GM21390 (cell line): ENCODE results near the gene CNOT10.

Source experiments
- ATAC-seq: cut with Tn5 transposase; IDR thresholded peaks from one replicate; pipeline ENCODE4 v1.9.1; 2021; ENCODE audit not compliant: unreplicated experiment

The CNOT10 gene

GRCh38 chr3:32816439-32817256, 131.7 kb downstream of the CNOT10 start:
- no peak for ATAC-seq

DNA sequence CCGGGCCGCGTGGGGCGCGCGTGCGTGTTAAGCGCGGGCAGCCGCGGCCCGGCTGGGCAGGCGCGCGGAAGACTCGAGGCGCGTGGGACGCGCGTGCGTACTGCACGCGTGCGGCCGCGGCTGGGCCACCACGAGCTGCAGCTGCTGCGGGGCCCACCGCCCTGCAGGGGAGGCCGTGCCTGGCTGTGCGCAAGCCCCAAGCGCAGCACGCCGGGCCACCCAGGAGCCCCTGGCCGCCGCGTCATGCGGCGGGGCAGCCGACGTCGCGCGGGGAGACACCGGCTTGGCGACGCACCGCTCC, 132.2 kb downstream of the CNOT10 start:
- ATAC-seq = no peak

GRCh38 chr3:32817558-32818228, 132.7 kb downstream of the CNOT10 start, which contains the start of gene TRIM71:
TRIM71 (plus strand) TSS chr3:32817997; CDS start chr3:32818081, 84 bp downstream.
- ATAC-seq = no peak

DNA sequence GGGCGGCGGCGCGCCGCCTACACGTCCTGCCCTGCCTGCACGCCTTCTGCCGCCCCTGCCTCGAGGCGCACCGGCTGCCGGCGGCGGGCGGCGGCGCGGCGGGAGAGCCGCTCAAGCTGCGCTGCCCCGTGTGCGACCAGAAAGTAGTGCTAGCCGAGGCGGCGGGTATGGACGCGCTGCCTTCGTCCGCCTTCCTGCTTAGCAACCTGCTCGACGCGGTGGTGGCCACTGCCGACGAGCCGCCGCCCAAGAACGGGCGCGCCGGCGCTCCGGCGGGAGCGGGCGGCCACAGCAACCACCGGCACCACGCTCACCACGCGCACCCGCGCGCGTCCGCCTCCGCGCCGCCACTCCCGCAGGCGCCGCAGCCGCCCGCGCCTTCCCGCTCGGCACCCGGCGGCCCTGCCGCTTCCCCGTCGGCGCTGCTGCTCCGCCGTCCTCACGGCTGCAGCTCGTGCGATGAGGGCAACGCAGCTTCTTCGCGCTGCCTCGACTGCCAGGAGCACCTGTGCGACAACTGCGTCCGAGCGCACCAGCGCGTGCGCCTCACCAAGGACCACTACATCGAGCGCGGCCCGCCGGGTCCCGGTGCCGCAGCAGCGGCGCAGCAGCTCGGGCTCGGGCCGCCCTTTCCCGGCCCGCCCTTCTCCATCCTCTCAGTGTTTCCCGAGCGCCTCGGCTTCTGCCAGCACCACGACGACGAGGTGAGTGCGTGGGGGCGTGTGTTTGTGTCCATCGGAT, 133.4 kb downstream of the CNOT10 start:
- ATAC-seq = no peak

GRCh38 chr3:32818970-32819511, 134.1 kb downstream of the CNOT10 start:
- ATAC-seq = no peak

DNA sequence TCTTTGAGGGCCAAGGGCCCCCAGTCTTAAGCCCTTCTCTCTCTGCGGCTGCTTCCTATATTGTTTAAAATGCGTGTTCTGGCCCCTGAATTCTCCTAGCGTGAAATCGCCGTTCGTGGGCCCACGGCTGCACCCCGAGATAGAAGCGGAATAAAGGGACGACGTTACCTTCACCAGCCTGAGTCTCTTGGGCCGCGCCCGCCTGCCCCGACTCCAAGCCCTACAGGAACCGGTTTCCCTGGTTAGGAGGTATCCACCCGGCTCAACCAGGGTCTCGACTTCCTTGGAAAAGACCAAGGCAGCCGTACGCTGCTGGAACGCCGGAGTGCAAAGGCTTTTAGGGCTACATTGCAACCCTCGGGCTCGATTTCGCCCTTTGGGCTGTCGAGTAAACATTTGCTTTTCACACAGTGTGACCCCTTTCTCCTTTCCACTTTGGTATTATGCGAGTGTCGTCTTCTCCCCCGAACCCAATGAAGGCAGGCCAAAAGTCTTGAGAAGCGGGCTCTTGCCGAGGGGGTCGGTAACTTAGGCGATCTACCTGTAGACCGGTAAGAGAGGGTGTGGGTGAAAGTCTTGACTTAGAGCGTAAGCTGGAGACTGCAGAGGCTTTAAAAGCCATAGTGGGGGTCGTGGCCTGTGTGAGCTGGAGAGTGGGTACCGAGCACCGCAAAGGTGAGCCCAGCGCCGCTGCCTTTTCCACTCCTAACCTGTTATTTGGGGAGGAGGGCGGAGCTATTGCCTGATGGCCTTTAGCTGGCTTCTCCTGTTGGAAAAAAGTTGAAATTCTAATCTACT, 134.8 kb downstream of the CNOT10 start:
- ATAC-seq = no peak

DNA sequence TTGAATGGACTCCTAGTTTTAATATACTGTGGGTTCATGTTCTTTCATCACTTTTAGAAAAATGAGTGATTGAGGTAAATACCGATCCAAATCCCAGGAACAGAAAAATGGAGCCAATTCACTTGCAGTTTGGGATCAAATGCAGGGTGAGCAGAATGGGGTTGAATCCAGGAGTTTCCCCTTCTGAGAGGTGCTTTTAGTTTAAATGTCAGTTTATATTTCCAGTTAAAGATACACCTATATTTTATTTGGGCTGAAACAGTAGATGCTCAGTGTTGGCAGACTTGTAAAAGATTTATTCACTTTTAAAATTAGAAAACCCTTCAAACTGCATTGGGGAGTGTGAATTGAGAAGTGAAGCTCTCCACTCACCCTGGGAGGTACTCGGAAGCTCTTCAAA, 135.4 kb downstream of the CNOT10 start:
- ATAC-seq = no peak

DNA sequence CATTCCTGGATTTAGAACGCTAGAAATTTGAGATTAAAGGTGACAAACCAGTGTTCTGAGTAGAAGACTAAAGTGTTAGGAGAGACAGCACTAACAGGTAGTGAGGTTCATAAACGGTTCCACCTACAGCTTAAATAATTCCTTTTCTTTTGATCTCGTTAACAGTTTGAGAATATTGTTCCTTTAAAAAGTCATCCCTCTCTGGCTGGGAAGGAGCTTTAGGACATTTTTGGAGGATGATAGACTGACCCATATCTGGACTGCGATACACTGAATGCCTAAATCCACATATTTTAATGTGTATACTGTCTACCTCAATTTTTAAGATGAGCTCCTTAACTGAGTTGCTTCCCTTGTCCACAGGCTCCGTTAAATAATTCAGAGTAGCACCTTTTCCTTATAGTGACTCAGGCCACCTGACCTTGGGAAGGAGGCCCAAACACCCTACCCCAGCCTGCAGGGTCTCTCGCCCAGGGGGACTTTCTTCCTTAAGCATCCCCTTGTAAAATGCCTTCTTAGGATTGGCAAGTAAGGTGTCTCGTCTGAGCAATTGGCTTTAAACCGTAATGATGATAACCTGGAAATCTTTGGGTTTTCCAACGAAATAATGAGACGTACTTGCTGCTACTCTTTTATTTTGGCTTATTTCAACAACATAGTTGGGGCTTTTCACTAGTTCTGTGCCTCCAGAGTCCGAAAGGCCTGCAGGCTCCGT, 136.1 kb downstream of the CNOT10 start:
- no peak for ATAC-seq

DNA sequence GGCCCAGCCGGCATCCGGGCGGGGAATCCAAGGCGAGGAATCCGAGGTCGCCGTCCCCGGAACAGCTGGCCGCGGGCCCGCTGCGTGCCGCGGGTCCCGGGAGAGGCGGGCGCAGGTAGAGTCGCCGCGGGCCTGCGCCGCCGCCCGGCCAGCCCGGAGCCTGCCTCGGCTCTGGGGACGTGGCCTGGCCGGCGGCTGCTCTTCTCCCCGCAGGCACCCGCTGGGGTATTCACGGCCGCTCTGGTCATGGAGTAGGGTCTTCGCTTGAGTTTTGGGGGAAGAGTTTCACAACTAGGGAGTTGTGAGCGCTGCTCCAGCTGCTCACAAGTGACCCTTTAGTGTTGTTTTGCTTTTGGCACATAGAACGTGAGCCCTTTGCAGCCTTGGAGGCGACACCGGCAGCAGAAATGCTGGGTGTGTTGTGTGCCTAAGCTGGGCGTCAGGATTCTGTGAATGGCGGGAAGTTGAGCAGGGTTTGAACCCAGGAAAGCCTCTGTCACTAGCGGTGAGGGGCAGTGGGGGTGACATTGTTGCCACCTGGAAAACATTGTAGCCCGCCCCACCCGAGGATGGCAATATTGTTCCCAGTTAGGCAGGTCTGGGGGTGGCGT, 136.8 kb downstream of the CNOT10 start:
- ATAC-seq = no peak

DNA sequence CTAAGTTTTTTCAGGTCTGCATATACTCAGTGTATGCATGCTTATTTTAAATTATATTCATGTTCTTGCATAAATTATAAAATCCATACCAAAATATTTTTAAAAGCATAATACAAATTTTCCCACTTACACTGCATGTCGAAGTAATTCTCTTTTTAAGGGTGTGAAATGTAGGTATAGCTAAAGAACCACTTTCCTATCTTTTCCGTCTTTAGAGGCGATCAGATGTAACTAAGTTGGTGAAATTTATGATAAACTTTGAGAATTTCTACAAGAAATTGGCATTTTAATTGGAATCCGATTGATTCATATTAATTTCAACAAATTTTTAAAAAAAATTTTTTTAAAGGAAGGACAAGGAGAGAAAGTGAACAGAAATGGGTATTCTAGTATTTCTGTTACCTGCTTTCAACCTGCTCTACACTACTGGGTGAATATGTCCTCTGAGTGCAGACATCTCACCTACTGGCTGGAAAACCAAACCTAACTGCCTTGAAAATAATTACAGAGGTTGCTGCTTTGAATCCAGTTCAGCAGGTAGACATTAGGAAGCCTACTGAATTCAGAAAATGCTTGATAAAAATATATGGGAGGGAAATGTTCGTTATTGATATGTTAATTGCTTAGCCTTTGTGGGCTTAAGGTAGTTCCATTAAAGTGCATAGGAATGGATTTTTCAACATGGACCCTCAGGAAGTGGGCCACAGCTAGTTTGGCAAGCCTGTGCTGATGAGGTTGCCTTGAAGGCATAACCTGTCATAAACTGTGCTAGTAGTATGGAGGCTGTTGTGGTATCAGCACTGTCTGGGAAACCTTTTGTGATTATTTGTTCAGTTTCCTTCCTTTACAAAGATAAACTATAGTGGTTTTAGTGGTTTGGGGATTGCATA, 137.9 kb downstream of the CNOT10 start:
- no peak for ATAC-seq
